HG03432 (cell line): ENCODE measurements around the gene FBXO38.

Experiments used
- ATAC-seq: cut with Tn5 transposase; IDR thresholded peaks from one replicate; pipeline ENCODE4 v1.9.1; 2021; ENCODE audit warnings: mild to moderate bottlenecking, moderate library complexity; ENCODE audit not compliant: unreplicated experiment

The FBXO38 gene

GRCh38 chr5:148383564-148384379 lies at the start of gene FBXO38:
Gene FBXO38, plus strand, starts transcription at chr5:148383958. Its CDS starts 10,819 bp downstream, at chr5:148394777.
- peak; percentile 99 for ATAC-seq

- ATAC-seq, result no peak
Measured at GRCh38 chr5:148335259-148335658, 48.5 kb upstream of the FBXO38 start, which contains the start of gene SPINK9. Gene SPINK9, plus strand, starts transcription at chr5:148335559. Its CDS starts 55 bp downstream, at chr5:148335614.

- peak; percentile 95 for ATAC-seq
Measured at GRCh38 chr5:148336704-148337435, 46.9 kb upstream of the FBXO38 start.

GRCh38 chr5:148342371-148343045 lies 41.2 kb upstream of the FBXO38 start:
- no peak for ATAC-seq

GRCh38 chr5:148343046-148343407 lies 40.7 kb upstream of the FBXO38 start:
- no peak for ATAC-seq

DNA sequence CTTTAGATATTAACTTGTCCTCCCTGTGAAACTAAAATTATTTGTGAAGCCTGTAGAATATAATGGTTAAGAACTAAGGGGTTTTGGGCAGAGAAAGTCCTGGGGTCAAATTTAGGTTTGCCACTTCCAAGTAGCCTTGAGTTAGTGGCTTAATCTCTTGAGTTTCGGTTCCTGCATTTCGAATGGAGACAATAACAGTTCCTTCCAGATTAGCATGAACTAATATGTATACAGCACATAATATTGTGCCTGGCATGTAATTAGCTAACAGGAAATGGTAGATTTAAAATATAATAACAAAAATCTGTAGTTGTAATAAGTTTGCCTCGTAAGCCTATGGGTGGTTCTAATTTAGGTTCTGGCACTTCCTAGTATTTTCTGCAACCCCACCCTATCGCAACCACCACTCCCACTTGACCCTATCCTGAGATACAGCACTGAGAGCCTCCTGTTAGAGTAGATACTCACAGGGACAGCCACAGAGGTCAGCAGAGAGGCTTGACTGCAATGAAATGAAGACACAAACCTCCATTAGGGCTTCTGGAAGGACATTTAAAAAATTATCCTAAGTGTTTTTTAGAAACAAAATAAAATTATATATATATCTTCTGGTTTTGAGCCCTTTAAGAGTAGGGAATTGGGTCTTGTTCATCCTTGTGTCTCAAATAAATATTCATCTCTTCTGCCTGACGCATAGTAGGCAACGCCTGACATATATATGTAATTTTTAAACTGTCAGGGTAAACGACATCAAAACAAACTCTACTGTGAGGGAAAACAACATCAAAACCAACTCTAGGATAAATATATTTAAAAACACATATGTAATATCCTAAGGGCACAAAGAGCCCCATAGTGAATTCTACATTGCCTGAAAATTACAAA lies 39.9 kb upstream of the FBXO38 start:
- no peak for ATAC-seq

DNA sequence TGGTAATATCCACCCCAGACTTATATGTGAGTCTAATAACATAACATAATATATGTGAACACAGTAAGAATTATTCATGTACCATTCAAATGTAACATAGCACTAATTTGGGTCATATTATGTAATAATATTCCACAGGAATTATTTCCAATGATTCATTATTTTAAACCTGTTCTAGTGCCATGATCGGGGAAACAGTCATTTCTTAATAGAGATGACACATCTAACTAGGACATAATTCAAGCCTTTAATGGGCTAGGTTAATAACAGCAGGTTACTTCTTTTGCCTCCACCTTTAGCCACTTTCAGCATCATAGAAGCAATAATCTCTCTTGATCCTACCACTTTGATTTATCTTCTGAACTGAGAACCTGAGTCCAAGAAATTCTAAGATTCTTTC lies 36.1 kb upstream of the FBXO38 start:
- no peak for ATAC-seq

DNA sequence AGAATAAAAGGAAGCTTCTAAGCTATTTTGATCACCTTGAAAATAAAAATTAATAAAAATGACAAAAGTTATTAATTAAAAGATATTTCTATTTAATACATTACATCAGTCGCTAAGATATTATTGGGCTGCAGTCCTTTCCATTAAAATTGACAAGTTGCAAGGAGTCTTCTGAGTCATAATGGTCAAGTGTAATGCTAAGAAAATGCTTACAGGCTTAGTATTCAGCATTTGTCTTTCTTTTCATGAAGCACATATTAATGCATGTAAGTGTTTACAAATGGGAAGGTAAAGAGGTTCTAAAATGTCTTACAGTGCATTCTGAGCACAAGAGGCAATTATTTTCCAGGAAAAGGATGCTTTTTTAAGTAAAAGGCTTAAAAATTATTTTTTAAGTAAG lies 31.1 kb upstream of the FBXO38 start:
- no peak for ATAC-seq

GRCh38 chr5:148353634-148354033 lies 30.1 kb upstream of the FBXO38 start:
- ATAC-seq, result no peak

DNA sequence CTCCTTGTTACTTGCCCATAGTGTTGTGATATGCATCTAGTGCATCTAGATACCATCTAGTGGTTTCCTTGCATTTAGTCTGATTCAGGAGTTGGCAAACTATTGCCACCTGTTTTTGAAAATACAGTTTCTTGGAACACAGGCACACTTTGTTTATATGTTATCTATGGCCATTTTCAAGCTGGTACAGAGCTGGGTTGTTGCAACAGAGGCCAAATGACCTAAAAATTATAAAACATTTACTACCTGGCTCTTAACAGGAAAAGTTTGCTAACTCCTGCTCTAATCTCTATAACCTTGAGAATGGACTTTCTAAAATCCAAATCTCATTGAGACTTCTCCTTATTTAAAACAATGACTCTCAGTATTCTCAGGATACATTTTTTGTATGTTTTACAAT lies 19.4 kb upstream of the FBXO38 start:
- no peak for ATAC-seq

GRCh38 chr5:148368299-148368698 lies 15.5 kb upstream of the FBXO38 start:
- no peak for ATAC-seq

DNA sequence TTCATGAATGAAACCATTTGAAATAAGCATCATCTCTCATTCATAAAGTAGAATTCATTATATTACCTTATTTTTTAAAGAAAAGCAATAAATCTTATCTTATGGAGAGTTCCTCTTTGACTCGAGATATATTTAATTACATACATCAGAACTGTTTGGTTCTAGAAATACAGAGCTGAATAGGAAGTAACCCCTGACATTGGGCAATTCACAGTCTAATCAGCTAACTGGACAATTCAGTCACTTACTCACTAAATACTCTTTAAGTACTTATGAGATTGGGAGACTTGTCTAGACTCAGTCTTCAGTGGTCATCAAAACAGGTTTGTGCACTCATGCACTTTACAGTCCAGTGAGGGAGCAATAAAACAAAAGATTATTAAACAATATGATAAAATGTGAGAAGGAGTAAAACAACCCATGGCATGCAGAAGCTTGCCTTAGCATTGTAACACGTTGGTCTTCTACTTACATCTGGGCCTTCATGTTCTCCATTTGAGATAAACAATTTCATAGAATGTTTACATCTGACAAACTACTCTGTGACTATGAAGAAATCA lies 11.5 kb upstream of the FBXO38 start:
- ATAC-seq, result no peak

DNA sequence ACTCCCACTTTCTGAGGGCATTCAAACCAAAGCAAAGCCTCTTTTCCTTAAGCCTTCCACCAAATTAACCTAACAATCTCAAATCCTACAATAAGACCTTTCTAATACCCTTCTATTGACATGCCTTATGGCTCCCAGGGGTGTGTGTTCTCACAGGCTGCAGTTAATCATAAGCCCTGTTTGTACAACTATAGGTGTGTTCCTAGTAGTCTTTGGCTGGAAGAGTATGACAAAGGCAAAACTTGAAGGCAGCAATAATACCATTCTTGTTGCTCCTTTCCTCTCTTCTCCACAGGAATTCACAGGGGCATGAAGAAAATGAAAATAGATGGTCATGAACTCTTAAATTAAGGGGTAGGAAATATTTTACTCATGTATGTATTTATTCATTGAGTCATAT lies 10.9 kb upstream of the FBXO38 start:
- no peak for ATAC-seq

GRCh38 chr5:148374690-148375360 lies 8.9 kb upstream of the FBXO38 start:
- peak; percentile 96 for ATAC-seq

DNA sequence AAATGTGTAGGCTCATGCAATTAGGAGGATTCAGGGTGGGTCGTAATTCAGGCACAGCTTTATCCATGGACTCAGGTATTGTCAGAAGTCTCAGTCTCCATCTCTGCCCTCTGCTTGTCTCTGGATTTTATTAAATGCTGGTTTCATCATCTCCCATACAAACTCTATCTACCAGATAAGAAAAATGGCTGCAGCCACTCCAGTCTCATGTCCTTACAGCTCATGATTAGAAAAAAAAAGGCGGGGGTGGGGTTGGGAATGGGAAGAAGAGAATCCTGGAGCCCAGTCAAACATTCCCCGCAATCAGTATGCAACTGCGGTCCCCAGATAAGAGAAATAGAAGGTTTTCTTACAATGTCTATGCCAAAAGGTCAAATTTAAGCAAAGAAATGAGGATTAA lies 7.6 kb upstream of the FBXO38 start:
- ATAC-seq, result no peak

DNA sequence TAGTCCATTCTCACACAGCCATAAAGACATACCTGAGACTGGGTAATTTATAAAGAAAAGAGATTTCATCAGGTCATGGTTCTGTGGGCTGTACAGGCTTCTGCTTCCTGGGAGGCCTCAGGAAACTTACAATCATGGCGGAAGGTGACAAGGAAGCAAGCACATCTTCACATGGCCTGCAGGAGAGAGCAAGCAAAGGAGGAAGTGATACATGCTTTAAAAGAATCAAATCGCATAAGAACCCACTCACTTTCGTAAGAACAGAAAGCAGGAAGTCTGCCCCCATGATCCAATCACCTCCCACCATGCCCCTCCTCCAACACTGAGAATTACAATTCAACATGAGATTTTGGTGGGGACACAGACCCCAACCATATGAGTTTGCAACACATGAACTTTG lies 5.1 kb upstream of the FBXO38 start:
- no peak for ATAC-seq

- ATAC-seq, result no peak
Measured at GRCh38 chr5:148379340-148379739, 4.4 kb upstream of the FBXO38 start.

DNA sequence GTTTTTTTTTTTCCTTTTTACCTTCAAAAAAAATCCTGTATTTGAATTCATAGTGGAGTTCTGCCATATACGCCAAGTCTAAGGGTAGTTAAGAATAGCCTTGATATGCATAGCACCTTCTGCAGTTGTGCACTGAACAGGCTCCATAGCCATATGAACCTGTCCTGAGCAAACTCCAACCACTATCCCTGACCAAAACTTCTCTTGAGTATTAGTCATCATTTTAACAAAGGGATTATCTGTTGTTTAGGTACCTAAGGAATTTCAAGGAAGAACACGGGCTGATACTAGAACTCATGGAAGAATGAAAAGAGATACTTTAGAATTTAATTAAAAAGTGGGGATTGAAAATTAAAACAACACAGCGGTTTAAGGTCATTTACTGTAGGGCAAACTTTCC lies 1.9 kb upstream of the FBXO38 start:
- no peak for ATAC-seq

DNA sequence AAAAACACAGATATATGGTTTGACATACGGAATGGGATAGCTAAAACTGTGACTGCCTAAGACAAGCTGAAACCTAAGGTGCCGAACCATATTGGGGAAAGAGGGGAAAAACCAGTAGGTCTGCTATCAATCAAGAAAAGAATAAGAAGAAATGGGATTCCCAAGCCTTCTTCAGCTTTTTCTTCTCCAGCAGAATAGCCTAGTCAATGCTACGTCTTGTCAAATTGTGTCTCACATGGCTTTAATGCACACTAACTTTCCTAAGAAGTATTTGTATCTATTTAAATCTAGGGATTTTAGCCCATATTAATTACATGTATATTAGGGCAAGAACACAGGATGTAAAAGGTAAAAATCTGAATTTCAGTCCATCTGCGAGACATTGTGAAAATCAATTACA lies 797 bp upstream of the FBXO38 start:
- ATAC-seq, result no peak

GRCh38 chr5:148384380-148384737 lies 601 bp downstream of the FBXO38 start:
- ATAC-seq, result peak; percentile 18
